HG02852 (cell line): ENCODE data around the gene MAPRE3.
"Not testable (repeated sequence)": the region's sequence is repeated elsewhere in the genome, so short reads cannot be mapped to it uniquely, and the experiment has no call there.

ENCODE experiments used
- ATAC-seq: cut with Tn5 transposase; IDR thresholded peaks from one replicate; pipeline ENCODE4 v1.9.1; 2021; ENCODE audit warnings: mild to moderate bottlenecking, moderate library complexity; ENCODE audit not compliant: unreplicated experiment

The MAPRE3 gene

DNA sequence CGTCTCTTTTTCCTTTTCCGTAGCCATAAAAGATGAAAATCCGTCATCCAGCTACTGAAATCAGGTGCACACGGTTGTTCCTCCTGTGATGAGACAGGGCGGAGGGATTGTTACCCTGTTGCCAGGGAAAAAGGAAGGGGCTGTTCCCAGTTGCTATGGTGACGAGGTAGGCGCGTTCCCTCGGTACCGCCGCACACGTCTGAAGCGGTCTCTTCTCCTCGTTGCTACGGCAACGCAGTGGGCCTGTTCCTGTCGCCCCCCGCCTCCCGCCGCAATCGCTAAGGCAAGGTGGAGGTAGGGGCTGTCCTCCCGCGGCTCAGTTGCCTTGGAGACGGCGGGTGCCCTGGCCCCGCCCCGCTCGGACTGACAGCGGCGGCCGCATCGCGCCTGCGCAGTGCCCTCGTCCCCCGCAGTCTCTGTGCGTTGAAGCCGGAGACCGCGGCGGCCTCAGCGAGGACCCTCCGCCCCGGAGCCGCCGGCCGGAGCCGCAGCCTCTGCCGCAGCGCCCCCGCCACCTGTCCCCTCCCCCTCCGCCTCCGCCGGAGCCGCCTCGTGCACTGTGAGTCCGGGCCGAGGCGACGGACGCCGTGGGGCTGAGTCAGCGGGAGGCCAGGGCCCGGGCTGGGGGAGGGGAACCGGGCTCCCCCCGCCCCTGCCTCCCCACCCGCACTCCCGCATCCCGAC, at the start of gene MAPRE3:
TSS of gene MAPRE3 (plus strand) at position 394 of the 684 bp plus-strand sequence. CDS start 51,582 bp downstream, outside the sequence.
- peak; percentile 70 for ATAC-seq

DNA sequence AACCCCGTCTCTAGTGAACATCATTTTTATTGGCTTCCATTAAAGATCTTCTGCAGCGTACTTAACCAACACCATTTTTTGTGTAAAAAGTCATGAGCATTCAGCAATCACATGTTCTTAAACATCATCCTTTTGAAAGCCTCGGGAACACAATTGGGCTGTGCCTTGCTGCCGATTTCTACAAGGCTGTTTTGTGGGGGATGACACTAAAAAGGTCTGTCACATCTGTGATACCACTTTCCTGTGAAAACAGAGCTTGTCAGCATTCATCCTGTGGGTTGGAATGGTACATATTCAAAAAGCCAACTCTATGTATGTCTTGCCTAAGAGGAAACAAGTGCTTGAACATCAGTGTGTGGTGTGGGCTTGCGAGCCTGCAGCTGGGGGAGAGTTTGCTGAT, 49.1 kb upstream of the MAPRE3 start:
- no peak for ATAC-seq

DNA sequence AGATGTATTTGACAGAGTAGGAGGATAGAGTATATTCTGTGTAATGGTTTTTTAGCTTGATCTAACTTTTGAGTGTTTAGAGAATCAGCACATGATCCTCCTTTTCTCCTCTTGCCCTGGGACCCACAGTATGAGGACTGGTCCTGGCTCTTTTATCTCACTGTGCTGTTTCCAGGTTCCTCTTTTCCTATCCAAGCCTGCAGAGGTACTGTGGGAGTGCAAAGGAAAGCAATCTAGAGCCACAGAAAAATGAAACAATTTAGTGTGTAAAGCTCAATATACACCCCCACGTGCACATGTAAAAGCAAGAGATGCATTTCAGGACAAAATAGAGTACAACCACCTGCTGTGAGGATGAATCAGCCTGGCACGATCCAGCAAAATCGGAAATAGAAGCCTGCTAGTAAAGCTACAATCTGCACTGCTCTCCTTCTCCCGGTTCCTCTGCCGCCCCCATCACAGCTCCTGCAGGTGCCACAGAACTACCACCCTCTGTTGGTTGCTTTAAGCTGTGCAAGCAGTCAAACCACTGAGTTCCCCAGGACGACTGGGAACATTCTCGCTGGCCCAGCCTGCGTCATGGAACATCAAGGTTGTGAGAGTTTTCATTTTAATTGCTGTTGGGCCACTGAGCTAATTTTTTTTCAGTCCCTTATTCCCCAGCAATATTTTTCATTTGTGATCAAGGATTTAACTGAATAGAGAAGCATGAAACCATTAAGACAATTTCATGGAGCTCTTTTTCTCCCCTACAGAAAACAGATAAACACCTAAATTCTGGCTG, 47.8 kb upstream of the MAPRE3 start:
- ATAC-seq: no peak

DNA sequence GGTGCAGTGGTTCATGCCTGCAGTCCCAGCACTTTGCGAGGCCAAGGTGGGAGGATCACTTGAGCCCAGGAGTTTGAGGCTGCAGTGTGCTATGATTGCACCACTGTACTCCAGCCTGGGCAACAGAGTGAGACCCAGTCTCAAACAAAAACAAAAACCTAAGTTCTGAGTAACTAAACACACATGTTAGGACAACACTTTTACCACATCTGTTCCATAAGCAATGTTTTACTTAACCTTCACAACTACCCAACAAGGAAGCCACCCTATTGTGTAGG, 47.3 kb upstream of the MAPRE3 start:
- not testable (repeated sequence) for ATAC-seq

- ATAC-seq: no peak
Measured at GRCh38 chr2:26924731-26925099, 45.7 kb upstream of the MAPRE3 start.

GRCh38 chr2:26925100-26925791, 45.2 kb upstream of the MAPRE3 start:
- no peak for ATAC-seq

GRCh38 chr2:26927221-26927620, 43.2 kb upstream of the MAPRE3 start:
- ATAC-seq: no peak

DNA sequence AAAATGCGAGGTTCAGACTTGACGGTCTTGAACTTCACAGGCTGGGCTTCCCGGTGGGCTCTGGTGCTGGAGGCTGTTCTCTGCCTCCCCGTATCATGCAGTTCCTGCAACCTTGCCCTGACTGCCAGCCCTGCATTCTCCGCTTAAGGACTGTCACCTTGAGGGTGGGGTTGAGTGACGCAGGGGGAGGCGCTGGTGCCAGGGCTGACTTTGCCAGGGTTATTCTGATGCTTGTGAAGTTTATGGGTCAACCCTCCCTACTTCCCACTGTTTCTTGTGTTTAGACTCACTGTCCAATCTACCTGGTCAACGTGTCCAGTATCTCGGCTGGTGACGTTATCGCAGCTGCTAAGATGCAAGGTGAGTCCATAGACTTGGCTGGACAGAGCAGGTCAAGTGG, 37.5 kb upstream of the MAPRE3 start:
- no peak for ATAC-seq

GRCh38 chr2:26933431-26934334, 36.8 kb upstream of the MAPRE3 start:
- ATAC-seq: no peak

- no peak for ATAC-seq
Measured at GRCh38 chr2:26934335-26934724, 36.1 kb upstream of the MAPRE3 start.

- no peak for ATAC-seq
Measured at GRCh38 chr2:26934985-26935384, 35.5 kb upstream of the MAPRE3 start.

DNA sequence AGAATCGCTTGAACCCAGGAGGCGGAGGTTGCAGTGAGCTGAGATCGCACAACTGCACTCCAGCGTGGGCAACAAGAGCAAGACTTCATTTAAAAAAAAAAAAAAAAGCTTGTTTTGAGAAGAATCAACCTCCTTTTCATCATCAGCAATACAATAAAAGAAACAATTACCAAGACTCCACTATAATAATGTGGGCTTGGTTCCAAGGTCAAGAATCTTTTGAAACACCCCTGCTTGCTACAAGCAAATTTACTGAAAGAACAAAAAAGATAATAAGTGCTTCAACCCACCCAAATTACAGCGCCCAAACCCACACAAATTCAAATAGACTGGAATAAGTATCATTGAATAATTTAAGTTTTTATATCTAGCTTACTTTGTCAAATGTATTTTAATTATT, 33.6 kb upstream of the MAPRE3 start:
- ATAC-seq: no peak

- ATAC-seq: no peak
Measured at GRCh38 chr2:26938399-26939118, 31.9 kb upstream of the MAPRE3 start.

- ATAC-seq: no peak
Measured at GRCh38 chr2:26940001-26940400, 30.4 kb upstream of the MAPRE3 start.

DNA sequence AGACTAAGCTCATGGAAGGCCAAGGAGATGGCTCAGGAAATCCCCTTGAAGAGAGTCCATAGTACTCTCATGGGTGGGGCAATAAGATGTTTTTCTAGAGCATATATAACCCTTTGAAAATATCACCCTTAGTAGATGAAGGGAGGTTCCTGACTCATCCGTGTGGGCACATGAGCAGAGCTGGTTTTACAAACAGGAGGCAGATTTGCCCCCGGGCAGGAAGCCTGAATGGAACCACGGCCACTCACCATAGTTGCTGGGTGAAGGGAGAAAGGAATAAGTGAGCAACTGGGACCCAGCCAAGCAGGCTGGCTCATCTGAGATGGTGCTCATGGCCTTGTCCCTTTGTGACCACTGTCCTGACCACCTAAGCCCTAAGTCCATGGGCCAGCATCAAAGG, 29.0 kb upstream of the MAPRE3 start:
- ATAC-seq: no peak

DNA sequence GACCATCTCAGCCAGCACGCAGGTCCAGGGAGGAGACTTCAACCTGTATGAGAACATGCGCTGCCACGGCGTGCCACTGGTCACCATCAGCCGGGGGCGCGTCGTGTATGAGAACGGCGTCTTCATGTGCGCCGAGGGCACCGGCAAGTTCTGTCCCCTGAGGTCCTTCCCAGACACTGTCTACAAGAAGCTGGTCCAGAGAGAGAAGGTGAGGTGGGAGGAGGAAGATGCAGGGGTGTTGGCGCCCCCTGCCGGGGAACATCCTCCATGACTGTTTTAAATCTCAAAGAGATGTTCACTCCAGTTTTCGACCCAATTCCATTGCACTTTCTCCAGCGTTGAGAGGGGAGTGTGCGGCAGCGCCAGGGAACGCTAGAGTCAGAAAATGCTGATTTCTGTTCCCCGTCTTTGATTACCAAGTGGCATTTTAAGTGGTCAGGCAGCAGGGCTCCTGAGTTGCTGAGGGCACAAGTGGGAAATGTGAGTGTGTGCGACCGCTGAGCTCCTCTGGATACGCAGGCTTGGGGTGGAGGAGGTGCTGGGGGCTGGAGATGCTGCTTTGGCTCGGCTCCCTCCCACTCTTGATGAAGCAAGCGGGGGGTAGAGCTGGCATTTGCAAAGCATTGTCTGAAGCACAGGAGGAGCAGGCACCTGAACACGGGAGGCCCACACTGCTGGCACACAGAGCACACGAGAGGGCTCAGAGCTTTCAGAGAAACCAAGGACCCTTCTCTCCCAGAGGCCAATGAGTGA, 27.7 kb upstream of the MAPRE3 start:
- no peak for ATAC-seq

DNA sequence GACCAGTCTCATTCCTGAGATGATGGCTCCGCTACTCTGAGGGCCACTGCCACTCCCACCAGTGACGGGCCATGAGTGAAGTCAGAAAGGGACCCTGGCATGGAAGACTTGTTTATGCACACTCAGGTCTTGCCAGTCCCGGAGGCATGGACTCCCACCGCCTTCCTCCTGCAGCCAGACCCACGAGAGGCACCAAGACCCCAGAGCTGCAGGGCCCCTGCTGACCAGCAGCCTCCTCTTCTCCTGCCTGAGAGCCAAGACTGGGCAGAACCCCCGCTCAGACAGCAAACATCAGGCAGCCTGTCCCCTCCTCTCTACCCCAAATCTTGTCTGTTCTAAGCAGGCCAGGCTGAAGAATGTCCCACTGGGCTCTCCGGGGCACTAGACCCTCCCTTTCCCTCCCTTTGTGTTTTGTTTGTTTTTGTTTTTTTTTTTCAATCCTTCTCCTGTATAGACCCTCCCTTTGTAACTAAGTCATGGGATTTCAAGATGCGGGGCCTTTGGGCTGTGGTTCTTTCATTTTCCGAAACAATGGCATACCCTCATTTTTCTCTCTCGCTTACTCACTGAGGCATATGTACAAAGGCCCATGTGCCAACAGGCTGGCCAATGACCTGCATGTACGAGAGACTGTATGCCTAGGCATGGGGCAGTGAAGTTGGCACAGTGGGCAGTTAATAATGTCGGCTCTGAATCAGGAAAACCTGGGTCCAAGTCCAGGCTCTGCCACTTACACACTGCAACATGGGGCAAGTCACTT, 24.3 kb upstream of the MAPRE3 start:
- no peak for ATAC-seq

GRCh38 chr2:26946841-26947784, 23.3 kb upstream of the MAPRE3 start:
- ATAC-seq: no peak
